ENCODE data around the gene GRAMD4. TPM values are rescaled to one million over a fixed set of nuclear protein-coding genes. Genes with fewer than 3 reads are reported as not detected.

The GRAMD4 gene
- total RNA-seq, 1 donor from 2014 or later: 77.6 TPM

DNA sequence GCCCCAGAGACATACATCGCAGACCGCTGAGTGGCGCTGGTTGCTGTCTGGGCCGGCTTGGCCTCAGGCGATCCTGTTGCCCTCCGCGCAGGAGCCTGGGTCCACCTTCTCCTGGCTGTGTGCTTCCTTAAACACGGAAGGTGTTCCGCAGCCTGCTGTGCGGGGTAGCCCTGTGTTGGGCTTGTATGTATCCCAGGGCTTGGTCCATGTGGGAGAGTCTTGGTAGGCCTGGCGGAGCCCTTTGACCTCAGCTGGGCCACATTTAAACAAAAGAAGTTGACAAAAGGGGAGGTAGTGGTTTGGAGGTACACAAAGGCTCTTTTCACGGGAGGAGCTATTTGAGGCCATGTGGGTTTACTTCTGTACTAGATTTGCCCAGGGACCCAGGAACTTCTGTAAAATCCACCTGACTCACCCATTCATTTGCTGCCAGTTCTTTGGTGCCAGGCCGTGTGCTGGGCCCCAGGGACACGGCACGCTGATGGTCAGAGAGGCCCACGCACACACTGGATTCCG, 11.0 kb upstream of the GRAMD4 start:
- no peak overlapping the region for H3K27ac ChIP-seq (replicated peaks)

DNA sequence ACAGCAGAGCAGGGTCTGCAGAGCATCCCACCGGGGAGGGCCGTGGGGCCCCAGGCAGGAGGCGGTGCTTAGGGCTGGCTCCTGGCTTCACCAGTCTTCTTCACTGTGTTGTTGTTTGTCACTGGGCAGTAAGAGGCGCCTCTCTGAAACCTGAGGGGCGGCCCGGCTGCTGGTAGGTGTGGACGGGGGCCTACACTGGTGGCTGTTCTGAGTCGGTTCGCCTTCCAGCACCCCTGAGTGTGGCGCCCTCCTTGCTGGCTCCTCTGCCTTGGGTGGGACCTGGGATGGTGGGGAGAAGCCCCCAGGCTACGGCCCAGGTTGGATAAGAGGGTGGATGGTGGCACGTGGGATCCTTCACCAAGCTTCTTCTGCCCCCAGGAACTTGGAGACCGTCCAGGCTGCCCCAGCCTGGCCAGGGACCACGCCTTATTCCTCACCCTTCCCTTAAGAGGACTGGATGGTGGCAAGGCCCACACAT, 10.4 kb upstream of the GRAMD4 start:
- no peak overlapping the region for H3K4me3 ChIP-seq
- H3K36me3 ChIP-seq: no peaks in the 10 kb centered on the region
- no peaks in the 10 kb centered on the region for H3K27me3 ChIP-seq (ENCODE audit: low read depth)
- H3K27ac ChIP-seq (replicated peaks): no peak overlapping the region
- peaks cover 77% of the 10 kb centered on the region for H3K4me1 ChIP-seq
- TF ChIP-seq, protein P1, sequence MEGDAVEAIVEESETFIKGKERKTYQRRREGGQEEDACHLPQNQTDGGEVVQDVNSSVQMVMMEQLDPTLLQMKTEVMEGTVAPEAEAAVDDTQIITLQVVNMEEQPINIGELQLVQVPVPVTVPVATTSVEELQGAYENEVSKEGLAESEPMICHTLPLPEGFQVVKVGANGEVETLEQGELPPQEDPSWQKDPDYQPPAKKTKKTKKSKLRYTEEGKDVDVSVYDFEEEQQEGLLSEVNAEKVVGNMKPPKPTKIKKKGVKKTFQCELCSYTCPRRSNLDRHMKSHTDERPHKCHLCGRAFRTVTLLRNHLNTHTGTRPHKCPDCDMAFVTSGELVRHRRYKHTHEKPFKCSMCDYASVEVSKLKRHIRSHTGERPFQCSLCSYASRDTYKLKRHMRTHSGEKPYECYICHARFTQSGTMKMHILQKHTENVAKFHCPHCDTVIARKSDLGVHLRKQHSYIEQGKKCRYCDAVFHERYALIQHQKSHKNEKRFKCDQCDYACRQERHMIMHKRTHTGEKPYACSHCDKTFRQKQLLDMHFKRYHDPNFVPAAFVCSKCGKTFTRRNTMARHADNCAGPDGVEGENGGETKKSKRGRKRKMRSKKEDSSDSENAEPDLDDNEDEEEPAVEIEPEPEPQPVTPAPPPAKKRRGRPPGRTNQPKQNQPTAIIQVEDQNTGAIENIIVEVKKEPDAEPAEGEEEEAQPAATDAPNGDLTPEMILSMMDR (IDR thresholded peaks at IDR 0.05; ENCODE audit: borderline replicate concordance): no peak
- intact Hi-C loops (cut with micrococcal nuclease): no loop called here
- no peaks in the 10 kb centered on the region for H3K9me3 ChIP-seq (replicated peaks)
- no peak for DNase-seq

More for the DNA sequence above, 11.0 kb upstream of the GRAMD4 start:
- intact Hi-C loops (cut with micrococcal nuclease): no loop called here
- Histone ChIP-seq H3K9me3 (replicated peaks) (no peaks in the 10 kb centered on the region), H3K36me3 (no peaks in the 10 kb centered on the region), H3K4me1 (peaks cover 77% of the 10 kb centered on the region), H3K4me3 (no peak overlapping the region), H3K27me3 (ENCODE audit: low read depth) (no peaks in the 10 kb centered on the region)
- TF ChIP-seq, protein P1 (IDR thresholded peaks at IDR 0.05; ENCODE audit: borderline replicate concordance): no peak
- no peak for DNase-seq

DNA sequence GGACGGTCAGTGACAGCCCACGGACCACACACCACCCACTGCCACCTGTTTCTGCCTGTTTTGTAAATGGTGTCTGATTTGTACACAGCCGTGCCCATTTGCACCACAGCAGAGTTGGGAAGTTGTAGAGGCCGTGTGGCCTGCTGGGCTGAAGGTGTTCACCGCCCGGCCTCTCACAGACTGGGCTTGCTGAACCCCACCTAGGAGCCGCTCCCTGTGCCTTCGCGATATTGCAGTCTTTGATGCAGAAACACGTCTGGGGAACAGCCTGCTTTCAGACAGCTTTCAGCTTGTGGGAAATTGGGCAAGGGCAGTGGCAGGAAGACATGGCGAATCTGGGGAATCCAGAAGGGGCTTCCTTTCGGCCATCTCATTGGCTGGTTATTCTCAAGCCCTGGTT, 9.8 kb upstream of the GRAMD4 start:
- H3K36me3 ChIP-seq: no peaks in the 10 kb centered on the region
- no peak overlapping the region for H3K27ac ChIP-seq (replicated peaks)
- DNase-seq: no peak
- H3K4me3 ChIP-seq: no peak overlapping the region
- no peaks in the 10 kb centered on the region for H3K9me3 ChIP-seq (replicated peaks)
- intact Hi-C loops (cut with micrococcal nuclease): no loop called here
- no peaks in the 10 kb centered on the region for H3K27me3 ChIP-seq (ENCODE audit: low read depth)
- TF ChIP-seq, protein P1 (IDR thresholded peaks at IDR 0.05; ENCODE audit: borderline replicate concordance): no peak
- peaks cover 77% of the 10 kb centered on the region for H3K4me1 ChIP-seq

DNA sequence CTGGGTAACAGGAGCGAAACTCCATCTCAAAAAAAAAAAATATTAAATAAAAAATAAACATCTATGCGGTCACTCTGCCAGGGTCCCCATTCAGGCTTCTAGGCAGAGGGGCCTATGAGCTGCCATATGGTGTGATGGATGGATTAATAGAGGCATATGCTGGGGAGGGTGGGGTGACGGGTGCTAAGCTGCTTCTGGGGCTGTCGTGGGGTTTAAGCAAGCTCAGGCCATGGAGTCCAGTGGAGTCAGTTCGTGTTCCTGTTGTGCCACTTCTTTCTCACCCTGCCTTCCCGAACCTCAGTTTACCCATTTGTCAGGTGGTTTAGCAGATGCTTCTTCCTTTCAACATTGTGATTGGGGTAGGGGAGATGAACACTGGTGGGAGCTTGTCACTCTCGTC, 9.0 kb upstream of the GRAMD4 start:
- Histone ChIP-seq H3K27me3 (ENCODE audit: low read depth) (no peaks in the 10 kb centered on the region), H3K36me3 (no peaks in the 10 kb centered on the region), H3K4me1 (peaks cover 77% of the 10 kb centered on the region), H3K4me3 (no peak overlapping the region), H3K27ac (replicated peaks) (no peak overlapping the region), H3K9me3 (replicated peaks) (no peaks in the 10 kb centered on the region)
- TF ChIP-seq, protein P1 (IDR thresholded peaks at IDR 0.05; ENCODE audit: borderline replicate concordance): no peak
- intact Hi-C loops (cut with micrococcal nuclease): no loop called here
- DNase-seq: no peak

DNA sequence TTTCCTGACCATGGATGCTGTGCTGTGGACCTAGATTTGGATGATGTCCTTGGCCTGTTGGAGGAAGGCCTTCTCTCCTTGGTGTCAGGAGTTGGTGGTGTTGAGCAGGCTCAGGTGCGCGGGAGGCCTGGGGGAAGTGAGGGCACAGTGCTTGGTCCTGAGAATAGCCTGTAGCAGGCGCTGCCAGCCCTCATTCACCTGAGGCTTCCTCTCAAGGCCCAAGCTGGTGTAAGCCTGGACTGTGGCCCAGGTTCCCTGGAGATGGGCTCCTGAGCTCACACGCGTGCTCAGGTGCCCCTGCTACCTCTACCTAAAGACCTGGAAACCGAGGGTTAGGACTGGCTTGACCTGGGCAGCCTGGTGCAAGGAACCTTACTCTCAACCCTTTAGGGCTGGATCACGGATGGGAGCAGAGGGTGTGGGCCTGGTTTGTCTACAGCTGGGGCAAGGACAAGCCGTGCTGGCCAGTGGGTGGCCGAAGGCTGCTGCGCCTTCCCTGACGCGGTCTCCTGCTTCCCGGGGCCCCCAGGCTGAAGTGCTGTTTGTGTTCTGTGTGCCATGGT, 7.8 kb upstream of the GRAMD4 start:
- no peak overlapping the region for H3K4me3 ChIP-seq
- peaks cover 70% of the 10 kb centered on the region for H3K4me1 ChIP-seq
- DNase-seq: no peak
- no peaks in the 10 kb centered on the region for H3K27me3 ChIP-seq (ENCODE audit: low read depth)
- TF ChIP-seq, protein P1 (IDR thresholded peaks at IDR 0.05; ENCODE audit: borderline replicate concordance): no peak
- H3K36me3 ChIP-seq: no peaks in the 10 kb centered on the region
- peak overlapping the region; percentile 74 for H3K27ac ChIP-seq (replicated peaks)
- intact Hi-C loops (cut with micrococcal nuclease): no loop called here
- H3K9me3 ChIP-seq (replicated peaks): no peaks in the 10 kb centered on the region
